GM23248 (cell line): ENCODE data around the gene CCDC194.

ENCODE experiments used
- EZH2 ChIP-seq: fragments of 200-600 bp; sonication (generic); IDR thresholded peaks from 2 replicates; pipeline ENCODE4 v1.6.1; 2018; ENCODE audit warnings: antibody characterized with exemption, mild to moderate bottlenecking; ENCODE audit not compliant: insufficient read depth, poor library complexity, severe bottlenecking
- EZH2phosphoT487 ChIP-seq: fragments of 200-600 bp; sonication (generic); IDR thresholded peaks from 2 replicates; pipeline ENCODE4 v1.6.1; 2018; ENCODE audit warnings: antibody characterized with exemption, moderate library complexity, mild to moderate bottlenecking, low read depth; ENCODE audit not compliant: insufficient read depth

DNA sequence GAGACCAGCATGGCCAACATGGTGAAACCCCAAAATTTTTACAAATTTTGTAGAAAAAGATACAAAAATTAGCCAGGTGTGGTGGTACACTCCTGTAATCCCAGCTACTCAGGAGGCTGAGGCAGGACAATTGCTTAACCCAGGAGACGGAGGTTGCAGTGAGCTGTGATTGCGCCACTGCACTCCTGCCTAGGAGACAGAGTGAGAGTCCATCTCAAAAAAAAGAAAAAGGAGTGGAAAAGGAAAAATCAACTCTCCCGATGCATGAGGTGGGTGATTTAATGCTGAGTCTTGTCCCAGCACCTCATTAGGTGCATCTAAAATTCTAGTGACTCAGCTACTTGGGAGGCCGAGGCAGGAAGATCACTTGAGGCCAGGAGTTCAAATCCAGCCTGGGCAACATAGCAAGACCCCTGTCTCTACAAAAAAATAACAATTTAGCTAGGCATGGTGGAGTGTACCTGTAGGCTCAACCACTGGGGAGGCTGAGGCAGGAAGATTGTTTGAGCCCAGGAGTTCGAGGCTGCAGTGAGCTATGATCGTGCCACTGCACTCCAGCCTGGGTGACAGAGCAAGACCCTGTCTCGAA lies 36.8 kb downstream of the CCDC194 start:
- no peak for TF ChIP-seq EZH2phosphoT487
- no peak for TF ChIP-seq EZH2
